Stimulated activated CD4-positive, alpha-beta T cell treated with anti-CD3 and anti-CD28 coated beads, Interleukin-2, amount 100 ng/mL, for 48 hours (primary cell): ENCODE measurements around the gene ELL.

Experiments
- DNase-seq, 2 donors: peaks; one replicate each; pipeline ENCODE4 v3.0.0-alpha.2; 2020

The ELL gene

DNA sequence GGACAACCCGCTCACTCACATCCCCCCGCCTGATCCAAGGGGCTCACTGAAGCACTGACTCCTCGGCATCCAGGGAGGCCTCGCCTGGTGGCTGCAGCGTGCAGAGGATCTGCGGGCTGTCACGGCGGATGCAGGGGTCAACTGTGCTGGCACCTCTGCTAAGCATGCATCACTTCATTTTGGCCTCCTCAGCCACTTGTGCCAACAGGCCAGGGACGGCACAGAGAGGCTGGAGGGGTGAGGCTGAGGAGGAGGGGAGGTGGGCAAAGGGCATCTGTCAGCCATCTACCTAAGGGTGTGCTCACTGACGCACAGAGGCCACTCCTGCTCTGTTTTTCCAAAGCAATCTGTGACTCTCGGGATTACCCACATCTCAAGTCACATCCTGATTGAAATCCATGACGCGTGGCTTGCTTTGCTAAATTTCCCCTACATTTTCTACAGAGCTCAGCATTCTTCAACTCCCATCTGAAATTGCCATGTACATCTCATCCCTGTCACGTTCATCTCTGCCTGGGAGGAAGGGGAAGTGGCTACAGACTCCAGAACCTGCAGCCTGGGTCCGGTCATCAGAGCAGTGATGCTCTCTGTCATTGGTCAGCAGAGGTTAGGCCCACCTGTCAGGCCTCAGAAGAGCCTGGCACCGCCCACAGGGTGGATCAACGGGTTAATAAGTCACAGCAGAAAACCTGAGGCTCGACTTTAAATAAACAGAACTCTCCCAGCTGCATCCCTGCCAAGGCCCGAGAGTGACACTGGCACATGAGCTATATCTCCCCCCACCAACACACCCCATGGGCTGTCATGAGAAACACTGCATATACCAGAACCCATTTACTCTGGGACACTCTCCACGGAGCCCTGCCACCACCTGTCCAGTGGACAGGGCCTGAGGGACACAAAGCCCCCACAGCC, 17.6 kb downstream of the ELL start:
- no peak for DNase-seq

DNA sequence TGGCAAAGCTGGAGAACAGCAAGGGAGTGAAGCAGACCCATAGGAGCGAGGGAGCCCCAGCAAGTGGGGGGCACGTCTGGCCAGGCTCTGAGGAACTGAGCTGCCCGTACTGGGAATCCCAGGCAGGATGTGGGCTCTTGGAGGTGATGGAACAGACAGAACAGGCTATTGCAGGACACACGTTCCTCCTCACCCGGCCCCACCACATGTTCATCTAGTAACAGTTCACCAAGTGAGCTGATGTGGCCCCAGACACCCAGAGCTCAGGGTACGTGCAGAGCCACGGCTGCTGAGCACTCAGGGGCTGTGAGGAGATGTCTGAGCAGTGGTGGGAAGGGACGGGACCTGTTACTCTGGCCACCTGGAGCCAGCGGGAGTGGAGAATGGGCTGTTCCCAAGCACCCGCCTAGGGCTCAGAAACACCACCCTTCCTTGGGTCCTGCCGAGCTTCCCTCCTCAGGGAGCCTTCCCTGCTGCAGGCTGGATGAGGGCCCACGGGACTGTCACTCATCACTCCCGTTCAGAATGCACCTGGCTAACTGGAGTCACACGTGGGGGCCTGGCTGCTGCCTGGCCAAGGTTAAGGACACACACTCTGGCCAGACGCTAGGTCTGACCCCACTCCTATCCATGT, 18.4 kb downstream of the ELL start:
- DNase-seq = no peak

DNA sequence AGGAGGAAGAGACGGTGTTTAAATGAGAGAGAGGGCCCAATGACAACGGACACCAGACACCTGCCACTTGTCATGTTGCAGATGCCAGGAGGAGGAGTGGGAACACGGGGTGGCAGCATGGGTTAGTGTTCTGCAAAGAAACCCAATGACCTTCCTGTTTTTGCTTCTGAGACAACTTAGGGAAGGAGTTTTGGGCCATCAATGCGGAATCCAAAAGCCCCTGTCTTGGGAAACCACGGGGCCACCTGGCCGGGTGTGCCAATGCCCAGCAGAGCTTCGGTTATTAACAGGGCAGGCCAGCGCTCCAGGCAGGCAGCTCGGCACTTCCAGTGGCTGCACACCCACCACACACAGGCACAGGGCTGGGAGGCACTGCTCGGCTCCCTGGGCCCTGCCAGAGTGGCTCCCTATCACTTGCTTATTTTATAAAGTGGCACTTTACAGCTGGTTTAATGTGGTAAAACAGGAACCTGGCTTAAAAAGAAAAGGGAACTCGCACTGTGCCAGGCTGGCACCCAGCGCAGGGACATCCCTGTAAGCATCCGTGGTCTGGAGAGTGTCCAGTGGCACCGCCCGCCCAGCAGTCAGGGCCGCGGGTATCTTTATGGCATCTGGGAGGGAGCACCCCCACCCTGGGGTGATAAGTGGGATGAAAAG, 19.1 kb downstream of the ELL start:
- no peak for DNase-seq

DNA sequence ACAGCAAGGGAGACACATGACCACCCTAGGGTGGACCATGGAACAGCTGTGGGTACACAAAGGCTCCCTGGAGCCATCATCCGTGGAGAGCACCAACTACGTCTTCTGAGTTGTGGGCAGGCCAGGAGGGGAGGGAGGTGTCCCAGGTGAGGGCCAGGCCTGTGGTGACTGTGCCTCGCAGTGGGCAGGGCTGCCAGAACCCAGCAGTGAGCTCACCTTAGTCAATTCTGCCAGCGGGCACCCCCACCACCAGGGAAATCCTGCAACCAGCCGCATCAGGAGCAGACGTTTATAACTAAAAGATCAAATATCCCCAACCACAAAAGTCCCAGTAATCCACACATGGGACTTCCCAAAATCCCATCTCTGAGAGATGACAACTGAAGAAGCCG, 19.6 kb downstream of the ELL start:
- no peak for DNase-seq

DNA sequence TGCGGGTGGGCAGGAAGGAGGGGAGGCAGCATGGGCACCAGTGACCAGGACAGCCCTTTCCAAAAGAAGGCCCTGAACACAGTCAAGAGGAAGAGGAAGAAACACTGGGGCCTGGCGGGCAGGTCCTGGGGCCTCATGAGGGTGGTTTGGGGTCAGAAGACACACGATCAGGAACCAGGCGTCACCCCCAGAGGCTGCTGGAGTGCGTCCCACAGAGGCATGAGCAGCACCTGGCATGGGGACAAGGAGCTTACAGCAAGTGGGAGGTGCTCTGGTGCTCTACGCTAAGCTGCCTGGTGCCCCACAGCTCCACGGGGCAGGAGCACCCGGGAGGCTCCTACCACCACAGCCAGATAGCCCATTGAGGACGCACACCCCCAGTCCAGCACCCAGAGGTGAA, 20.0 kb downstream of the ELL start:
- no peak for DNase-seq

DNA sequence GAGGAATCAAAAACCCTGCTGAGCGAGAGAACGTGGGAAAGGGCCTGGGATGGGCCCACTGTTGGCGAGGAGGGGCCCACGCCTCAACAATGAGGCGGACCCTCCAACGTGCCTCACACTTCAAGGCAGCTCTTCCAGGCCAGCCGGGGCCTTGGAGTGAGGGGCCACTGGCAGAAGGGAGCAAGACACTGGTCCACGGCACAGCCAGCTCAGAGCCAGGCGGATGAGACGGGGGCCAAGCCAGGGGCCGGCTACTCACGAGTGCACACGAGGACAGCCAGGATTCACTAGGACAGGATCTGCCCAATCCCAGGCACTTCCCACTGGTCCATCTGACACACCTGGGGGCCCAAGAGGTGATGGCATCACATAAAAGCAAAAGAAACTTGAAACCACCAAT, 20.5 kb downstream of the ELL start:
- no peak for DNase-seq

DNA sequence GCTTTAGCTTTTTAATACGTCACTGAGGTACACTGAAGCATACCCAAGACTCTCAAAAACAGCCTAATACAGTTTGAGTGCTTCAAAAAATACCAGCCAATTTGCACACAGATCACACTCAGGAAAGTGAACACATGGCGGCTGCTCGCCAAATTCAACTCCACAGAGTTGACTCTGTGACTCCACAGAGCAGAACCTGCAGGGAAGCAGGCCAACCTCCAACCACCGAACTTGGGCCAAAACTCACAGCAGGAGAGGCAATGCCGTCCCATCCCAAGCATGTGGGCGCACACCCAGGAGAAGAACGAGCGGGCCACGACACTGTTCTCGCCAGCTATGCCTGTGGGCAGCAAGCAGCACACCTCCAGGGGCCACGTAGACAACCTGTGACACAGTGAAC, 21.1 kb downstream of the ELL start:
- DNase-seq = no peak

DNA sequence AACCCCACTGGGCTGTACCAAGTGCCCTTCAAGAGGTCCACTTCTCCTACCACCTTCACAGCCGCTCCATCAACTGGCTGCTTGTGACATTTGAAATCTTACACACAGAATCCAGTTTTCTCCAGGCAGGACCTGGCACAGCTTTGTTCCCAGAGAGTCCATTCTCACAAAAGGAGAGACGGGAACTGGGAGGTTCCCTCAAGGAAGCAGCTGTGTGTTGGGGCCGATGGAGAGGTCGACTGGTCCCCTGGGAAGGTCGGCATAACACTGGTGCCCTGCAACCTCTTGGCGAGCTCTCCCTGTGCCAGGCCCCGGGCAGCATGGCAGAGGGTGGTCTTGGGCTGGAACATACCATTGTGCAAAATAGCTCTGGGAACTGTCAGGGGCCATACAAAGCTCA, 21.5 kb downstream of the ELL start:
- DNase-seq = no peak

DNA sequence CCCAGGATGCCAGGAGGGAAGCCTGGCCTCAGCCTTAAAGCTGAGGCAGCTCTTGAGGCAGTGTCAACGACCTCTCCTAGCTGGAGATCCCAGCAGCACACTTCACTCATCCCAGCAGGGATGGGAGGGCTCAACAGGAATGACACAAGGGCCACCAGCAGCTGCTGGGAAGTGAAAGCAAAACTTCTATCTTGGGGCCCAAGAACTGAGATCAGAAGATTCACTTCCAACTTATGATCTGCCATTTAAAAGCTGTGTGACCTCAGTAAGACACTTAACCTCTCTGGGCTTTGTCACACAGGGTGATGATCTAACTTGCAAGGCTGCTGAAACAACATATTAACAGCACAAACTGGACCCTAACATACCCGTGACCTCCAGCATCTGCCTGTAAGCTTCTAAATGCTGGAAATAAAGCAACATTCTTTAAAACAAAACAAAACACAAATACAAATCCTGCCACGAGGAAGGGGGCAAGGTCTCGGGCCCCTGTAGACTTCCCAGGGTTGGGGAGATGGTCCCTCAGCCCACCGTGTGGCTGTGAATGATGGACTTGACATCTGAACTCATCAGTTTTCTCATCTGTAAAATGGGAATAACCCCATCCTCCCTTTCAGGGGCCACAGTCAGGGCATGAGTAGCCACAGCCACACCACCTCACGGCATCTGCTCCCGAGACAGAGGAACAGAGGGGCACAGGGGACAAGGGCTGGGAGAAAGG, 22.7 kb downstream of the ELL start:
- DNase-seq = no peak

DNA sequence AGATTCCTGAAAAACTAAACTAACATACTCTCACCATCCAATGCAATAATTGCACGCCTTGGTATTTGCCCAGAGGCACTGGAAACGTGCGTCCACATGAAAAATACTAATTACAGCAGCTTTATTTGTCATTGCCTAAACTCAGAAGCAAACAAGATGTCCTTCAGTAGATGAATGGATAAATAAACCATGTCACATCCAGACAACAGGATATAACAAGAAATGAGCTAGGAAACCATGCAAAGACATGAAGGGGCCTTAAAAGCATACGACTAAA, 25.0 kb downstream of the ELL start:
- no peak for DNase-seq

DNA sequence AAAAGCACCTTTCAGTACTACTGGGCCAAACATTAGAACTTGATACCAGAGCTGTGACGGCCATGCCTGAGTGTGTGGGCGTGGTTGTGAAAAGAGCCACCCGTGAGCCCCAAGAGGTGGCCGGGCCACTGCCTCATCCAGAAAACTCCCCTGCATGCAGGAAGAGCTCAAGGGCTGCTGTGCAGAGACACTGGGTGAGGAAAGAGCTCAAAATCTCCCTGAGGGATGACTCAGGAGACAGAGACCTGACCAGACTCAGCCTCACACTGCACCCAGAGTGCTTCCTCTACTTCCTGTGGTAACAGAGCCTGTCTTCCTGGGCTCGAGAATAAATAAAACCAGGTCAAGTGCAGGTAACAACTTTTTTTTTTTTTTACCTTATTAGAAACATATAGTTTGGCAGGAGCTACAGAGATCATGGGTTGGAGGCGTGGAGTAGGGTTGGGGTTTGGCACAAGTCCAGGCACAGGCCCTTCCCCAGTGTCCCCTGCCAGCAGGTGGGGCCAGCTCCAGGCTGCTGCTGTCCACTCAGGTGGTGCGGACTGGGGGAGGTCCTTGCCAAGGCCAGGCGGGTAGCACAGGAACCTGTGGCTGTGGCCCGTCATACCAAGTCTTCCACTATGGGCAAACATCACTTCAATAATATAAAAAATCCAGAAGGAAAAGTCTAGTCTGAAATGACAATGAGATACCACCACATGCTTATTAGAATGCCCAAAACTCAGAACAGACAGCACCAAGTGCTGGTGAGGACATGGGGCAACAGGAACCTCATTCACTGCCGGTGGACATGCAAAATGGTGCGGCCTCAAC, 25.5 kb downstream of the ELL start:
- no peak for DNase-seq

DNA sequence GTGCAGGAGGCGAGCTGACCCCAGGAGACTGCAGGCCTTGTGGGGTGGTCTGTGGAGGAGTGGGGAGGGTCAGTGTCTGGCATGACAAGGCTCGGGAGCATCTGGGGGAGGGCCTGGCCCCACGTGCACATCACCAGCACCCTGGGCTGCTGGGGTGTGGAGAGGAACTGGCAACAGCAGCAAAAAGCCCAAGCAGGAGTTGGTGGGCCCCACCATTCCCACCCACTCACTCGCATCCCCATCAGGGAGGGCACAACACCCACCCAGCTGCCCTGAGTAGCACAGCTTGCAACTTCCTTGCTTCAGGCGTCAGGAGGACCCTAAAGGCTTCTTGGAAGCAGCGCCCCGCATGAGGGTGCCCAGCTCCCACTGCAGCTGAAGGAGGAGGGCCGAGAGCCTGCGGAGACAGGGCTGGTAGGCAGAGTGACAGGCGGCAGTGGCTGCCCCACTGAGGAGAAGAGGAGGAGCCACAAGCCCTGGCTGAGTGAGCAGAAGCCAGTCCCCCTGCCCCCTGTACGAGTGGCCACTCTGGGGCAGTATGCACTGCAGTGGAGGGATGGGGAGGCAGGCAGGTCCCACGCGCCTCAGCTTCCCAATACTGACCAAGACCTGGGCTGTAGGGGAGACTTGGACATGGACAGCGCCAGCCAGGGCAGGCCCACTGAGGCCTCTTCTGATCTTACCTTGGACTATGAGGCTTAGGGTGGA, 26.5 kb downstream of the ELL start:
- no peak for DNase-seq

DNA sequence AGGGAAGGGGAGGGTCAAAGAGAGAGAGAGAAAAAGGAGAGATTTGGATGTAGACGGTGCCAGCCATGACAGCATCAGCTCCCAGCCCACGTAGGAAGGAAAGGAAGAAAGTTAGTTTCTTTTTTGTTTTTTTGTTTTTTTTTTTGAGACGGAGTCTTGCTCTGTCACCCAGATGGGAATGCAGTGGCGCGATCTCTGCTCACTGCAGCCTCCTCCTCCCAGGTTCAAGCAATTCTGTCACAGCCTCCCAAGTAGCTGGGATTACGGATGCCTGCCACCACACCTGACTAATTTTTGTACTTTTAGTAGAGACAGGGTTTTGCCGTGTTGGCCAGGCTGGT, 27.6 kb downstream of the ELL start:
- DNase-seq = no peak

DNA sequence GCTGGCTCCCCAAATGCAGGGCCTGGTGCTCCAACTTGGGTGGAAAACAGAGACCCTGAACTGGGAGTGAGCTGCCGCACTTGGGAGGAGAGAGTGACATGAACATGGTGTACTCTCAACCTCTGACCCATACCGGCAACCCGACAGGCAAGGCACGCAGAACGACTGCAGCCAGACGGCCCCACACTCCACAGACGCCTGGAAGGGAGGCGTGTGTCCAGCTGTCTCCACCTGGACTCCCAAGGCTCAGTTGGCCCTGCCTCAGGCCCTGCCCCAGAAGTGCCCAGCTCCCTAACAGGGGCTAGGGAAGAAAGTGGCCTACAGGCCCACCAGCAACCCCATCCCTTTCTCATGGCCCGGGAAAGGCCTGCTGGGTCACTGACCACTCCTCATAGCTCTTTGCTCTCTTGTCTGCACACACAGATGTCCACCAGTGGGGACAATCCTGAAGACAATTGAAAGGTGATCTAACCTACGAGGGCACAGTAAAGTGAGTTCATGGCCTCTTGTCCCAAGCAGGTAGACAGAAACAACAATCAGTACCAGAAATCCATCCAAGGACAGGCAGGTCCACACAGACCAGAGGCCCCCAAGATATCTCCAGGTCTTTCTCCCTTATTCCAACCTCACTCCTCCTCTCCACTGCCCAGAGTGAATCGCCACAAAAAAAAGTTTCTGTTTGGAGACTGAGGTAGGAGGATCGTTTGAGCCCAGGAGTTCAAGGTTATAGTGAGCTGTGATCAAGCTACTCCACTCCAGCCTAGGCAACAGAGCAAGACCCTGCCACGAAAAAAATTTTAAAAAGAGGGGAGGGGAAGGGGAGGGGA, 28.2 kb downstream of the ELL start:
- DNase-seq = no peak

DNA sequence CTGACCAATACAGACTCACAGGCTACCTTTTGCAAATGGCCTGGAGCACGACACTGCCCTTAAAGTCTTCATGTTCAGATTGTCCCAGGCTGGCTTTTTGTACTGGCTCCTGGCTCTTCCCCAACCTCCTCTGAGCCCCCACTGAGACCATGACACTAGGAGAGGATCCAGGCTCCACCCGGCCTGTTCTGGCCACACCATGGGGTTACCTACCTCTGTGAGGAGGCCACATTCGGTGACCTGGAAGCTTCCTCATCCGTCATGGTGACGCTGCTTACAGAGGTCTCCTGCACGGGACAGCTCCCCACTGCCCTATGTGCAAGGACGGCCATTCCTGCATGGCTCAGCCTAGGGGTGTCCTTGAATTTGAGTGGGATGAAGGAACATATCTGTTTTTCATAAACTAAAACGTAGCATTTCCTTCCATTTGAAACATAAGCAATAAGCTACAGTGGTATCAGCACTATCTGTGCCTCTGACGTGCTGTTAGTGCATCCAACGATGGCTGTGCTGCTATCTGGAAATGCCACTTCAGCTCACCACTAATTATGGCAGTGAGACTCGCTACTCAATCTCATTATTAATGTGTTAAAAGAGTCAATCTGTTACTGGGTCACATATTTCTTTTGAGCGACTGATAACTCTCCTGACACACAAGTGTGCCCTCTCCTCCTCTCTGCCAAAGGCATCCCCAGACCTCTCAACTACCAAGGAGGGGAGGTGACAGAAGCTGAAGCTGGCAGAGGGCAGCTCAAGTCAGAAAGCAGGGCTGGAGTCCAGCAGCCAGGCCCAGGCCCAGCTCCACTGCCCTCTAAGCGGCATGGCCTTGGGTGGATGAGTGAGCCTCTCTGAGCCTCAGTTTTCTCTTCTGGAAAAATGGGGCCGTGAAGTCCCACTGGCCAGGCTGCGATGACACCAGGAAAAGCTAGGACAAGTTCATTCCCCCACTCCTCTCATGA, 29.6 kb downstream of the ELL start:
- no peak for DNase-seq

DNA sequence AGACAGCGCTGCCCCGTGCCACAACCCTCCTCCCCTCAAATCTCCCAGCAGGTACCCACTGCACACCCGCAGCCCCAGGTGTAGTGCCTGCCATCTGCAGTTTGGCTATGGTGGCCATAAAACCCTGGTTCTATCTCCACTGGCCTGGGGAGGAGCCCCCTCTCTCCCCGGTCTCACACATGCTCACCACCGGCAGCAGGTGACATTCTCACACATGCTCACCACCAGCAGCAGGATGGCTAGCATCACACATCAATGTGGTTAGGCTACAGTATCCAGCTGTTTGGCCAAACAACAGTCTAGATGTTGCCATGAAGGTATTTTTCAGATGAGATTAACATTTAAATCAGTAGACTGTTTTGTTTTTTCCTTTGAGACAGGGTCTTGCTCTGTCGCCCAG, 31.1 kb downstream of the ELL start:
- DNase-seq = no peak

DNA sequence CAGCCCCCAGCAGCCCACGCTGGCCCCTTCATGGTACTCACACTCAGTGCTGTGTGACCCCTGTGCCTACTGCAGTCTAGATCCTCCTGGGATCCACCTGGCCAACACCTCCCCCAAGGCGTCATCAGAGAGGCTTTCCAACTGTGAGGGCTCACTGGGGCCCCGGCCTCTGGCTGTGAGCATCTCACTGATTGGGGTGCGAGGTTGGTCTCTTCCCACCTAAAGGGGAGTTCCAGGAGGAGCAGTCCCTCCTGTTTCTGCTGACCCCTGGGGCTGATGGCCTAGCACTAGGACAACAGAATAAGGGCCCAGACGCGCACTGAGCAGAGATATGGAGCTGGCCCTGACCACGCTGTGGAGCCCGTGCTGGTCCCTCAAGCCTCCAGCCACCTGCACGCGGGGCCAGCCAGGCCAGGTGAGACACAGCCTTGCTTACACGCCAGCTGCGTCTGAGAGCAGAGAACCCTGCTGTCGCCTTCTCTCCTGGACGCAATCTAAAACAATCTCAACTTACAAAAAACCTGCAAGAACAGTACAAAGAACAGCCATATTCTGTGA, 32.2 kb downstream of the ELL start:
- no peak for DNase-seq

DNA sequence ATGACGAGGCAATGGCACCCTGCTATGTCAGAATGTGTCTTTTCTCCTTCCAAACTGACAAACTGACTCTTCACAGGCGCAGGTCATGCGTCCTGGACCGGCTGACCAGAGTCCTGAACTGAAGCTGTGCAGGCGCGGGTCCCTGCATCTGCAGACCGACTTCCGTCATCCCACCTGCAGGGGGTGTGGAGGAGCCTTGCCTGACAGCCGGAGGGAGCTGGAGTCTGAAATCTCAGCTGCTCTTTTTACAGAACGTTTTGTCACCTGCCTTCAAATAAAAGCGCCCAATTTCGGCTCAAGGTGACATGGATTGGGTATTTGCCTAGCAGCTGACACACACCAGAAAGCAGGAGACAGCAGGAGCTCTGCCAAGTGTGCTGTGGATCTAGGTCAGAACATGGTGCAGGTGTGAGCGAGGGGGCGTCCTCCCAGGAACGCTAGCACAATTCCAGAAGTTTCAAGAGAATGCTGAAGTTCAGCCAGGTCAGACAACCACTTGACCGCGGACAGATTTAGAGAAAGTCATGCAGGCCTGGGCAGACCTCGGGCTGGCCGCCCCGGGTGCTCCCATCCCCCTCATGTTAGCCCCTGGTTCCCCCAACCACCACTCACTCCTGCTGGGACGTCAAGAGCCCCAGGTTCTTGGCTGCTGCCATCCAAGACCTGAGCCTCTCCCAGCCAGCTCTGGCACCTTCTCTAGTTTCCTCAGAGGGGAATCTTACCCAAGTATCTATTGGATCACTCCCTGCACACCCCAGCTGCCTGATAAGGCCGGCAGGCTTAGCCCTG, 32.8 kb downstream of the ELL start:
- no peak for DNase-seq

DNA sequence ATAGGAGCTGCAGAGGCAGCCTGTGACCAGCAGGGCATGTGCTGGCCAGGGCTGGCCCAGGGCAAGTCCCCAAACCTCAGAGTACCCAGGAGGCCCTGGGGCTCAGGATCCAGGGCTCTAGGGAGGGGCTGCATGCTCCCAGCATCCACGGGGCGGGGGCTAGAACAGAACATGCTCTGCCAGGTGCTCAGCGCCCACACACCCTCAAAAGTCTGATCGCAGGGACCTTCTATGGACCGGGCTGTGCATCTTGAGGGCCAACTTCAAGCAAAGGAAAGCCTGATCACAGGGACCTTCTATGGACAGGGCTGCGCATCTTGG, 33.5 kb downstream of the ELL start:
- no peak for DNase-seq
